ENCODE data around the gene FAM181A.

Gene FAM181A

DNA sequence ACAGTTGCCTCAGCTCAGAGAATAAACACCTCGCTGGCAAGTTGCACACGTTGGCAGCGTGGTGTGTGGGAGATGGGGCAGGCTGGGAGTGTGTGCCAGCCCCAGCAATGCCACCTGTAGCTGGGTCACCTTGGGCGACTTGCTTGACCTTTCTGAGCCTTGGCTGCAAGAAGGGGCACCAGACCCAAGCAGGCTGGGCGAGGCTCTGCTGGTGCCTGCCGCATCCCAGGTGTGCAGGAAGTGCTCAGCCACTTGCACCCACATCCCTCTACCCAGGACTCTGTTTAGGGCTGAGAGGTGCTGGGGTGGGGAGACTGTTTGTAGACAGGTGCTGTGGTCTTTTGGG lies 629 bp downstream of the FAM181A start:
- Histone ChIP-seq H3K4me3 (no peak overlapping the region), H3K27ac (no peak overlapping the region)

GRCh38 chr14:93928184-93929047 lies 1.3 kb downstream of the FAM181A start:
- no peak overlapping the region for H3K4me3 ChIP-seq
- no peak overlapping the region for H3K27ac ChIP-seq

GRCh38 chr14:93929048-93929535 lies 1.9 kb downstream of the FAM181A start:
- no peak overlapping the region for H3K27ac ChIP-seq
- H3K4me3 ChIP-seq: no peak overlapping the region

GRCh38 chr14:93929657-93930056 lies 2.5 kb downstream of the FAM181A start:
- H3K4me3 ChIP-seq: no peak overlapping the region
- no peak overlapping the region for H3K27ac ChIP-seq

GRCh38 chr14:93930296-93930988 lies 3.3 kb downstream of the FAM181A start:
- H3K27ac ChIP-seq: no peak overlapping the region
- no peak overlapping the region for H3K4me3 ChIP-seq

GRCh38 chr14:93930989-93931307 lies 3.8 kb downstream of the FAM181A start:
- Histone ChIP-seq H3K4me3 (no peak overlapping the region), H3K27ac (no peak overlapping the region)

- Histone ChIP-seq H3K27ac (no peak overlapping the region), H3K4me3 (no peak overlapping the region)
Observed at GRCh38 chr14:93932642-93933041, 5.5 kb downstream of the FAM181A start.

DNA sequence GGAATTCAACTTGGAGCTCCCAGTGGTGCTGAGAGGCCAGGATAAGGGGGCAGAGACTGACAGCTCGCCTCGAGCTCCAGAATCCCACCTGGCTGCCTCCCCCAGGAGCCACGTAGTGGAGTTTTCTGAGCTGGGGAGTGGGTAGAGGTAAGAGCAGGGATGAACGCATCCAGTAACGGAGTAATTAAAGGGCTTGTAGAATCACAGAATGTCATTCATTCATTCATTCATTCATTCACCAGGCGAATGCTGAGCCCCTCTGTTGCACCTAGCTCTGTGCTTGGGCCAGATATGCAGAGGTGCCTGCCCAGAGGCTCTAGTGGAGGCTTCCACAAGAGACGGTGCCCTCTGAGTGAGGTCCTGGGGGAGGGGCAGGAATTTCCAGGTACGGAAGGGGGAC lies 8.1 kb downstream of the FAM181A start:
- H3K27ac ChIP-seq: no peak overlapping the region
- H3K4me3 ChIP-seq: no peak overlapping the region

DNA sequence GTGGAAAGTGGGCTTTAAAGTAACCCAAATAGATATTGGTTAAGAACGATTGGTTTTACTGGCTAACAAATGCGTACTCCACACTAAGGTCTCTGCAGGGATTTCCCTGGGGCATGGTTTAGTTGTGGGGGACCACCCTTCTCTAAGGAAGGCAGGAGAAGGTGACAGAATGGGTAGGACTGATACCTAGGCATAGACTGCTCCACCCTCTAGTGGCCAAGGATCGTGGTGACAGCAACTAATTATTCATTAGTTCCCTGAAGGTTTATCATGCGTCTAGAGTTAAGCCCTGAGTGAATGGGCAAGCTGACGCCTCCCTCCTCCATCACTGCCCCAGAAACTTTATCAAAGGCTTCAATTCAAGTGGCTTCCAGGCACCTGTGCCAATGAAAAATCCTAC lies 9.1 kb downstream of the FAM181A start:
- Histone ChIP-seq H3K27ac (peak overlapping the region in 1 of 21 experiments; percentile 55), H3K4me3 (no peak overlapping the region)

- Histone ChIP-seq H3K4me3 (no peak overlapping the region), H3K27ac (peak overlapping the region in 2 of 21 experiments; percentile 29 to 55)
Observed at GRCh38 chr14:93936926-93937325, 9.8 kb downstream of the FAM181A start.

- H3K27ac ChIP-seq: peak overlapping the region in 1 of 21 experiments; percentile 55
- no peak overlapping the region for H3K4me3 ChIP-seq
Observed at GRCh38 chr14:93937519-93937918, 10.4 kb downstream of the FAM181A start.

- Histone ChIP-seq H3K4me3 (peak overlapping the region; percentile 22 to 36 (median 31)), H3K27ac (peak overlapping the region in 1 of 21 experiments; percentile 51)
Observed at GRCh38 chr14:93938751-93939303, 11.7 kb downstream of the FAM181A start.

DNA sequence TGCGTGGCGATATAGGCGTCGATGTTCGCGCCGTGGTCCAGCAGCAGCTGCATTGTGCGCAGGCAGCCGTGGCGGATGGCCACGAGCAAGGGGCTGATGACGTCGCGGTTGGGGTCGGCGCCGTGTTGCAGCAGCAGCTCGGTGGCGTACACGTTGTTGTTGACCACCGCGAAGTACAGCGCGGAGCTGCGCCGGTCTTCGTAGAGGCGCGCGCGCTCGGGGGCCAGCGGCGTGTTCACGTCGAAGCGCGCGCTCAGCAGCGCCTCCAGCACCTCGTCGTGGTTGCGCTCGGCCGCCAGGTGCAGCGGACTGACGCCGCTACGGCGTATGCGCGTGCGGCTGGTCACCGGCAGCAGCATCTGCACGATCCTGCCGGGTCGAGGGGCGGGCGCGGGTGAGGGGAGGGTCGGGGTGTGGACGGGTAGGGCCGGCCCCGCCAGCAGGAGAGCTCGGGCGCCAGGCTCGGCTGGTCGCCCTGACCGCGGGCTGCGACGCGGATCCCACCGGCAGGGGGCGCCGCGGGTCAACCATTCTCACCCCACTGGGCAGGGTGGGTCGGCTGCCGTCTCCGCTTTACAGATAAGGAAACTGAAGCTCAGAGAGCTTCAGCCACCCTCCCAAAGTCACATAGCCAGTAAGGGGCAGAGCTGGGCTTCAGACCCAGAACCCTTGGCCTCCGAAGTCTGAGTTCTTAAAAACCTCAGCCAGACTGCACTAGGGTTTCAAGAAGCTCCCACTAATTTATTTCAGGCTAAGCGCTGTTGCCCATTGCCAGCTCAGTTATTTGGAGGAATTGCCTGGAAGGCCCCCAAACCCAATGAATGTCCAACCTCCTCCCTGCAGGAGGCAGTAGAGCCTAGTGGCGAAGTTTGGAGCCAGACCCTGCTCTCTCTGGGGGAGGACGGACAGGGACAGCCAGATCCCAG lies 12.4 kb downstream of the FAM181A start:
- Histone ChIP-seq H3K27ac (peak overlapping the region in 1 of 21 experiments; percentile 11), H3K4me3 (peak overlapping the region; percentile 22 to 36 (median 31))

- Histone ChIP-seq H3K27ac (no peak overlapping the region), H3K4me3 (no peak overlapping the region)
Observed at GRCh38 chr14:93940437-93940836, 13.3 kb downstream of the FAM181A start.

DNA sequence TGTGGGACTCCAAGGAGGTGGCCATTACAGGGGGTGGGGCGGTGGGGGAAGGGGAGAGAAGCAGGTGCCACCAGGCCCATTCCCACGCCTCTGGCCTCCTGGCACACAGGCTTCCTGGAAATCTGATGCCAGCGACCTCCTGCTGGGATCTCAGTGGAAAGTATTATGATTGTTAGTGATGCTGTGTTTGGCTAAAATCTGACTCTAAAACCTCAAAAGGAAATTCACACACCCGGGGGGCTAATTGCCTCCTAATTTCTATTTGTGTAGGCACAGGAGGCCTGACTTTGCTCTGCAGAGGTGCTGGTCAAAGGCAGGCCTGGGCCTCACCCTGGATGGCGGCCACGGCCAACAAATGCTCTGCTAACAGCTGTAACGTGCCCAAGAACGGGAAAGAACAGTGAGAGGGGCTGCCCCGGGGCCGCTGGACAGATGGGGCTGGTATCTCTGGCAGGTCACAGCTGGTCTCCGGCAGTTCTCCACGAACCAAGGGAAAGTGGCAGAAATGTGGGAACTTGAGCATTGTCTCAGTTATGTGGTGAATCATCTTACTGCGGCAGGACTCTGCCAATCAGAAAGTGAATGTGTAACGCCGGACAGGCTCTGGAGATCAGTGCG lies 14.3 kb downstream of the FAM181A start:
- H3K4me3 ChIP-seq: no peak overlapping the region
- H3K27ac ChIP-seq: no peak overlapping the region

DNA sequence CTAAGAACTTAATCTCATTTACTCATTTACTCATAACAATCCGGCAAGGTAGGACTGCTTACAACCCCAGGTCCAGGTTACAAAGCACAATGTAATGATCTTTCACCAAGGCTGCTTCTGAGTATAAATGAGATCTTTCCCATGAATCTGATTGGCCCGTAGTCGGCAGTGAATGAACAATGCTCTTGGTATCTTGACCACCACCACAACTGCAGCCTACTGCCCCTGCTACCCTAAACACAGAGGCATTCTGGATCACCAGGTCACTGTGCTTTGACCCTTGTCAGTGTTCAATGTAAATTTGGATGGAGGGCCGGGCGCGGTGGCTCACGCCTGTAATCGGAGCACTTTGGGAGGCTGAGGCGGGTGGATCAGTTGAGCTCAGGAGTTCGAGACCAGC lies 15.9 kb downstream of the FAM181A start:
- no peak overlapping the region for H3K27ac ChIP-seq

GRCh38 chr14:93943930-93944329 lies 16.8 kb downstream of the FAM181A start:
- Histone ChIP-seq H3K27ac (no peak overlapping the region), H3K4me3 (no peak overlapping the region)

More for the DNA sequence above, 15.9 kb downstream of the FAM181A start:
- no peak overlapping the region for H3K4me3 ChIP-seq

DNA sequence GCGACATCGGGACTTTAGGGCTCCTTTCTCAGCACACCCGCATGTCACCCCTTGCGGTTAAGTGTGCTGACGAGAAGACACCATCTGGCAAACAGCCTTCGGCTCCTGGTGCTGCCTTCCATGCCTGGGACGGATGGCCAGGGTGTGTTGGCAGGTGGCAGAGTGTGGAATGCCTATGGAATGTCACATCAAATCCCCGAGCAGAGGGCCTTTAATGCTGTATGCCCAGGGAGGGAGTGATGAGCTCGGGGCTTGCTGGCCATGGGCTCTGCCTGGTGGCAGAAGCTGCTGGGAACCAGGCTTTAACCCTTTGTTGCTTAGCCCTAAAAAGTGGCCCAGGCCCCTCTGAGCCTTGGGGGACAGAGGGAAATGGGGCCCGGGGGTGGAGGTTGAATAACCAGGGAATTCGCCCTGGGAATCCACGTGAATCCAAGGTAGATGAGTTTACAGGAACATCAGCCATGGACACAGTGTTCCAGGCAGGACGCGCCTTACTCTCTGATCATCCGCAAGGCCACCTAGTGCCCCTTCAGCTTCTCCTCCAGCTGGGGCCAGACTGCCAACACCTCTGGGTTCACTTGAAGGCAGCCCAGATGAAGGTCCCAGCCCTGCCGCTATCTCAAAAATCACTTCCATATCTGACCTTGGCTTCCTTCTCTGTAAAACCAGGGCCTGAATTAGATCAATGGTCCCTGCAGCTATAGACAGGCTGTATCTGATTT lies 17.4 kb downstream of the FAM181A start:
- Histone ChIP-seq H3K4me3 (no peak overlapping the region), H3K27ac (no peak overlapping the region)

- H3K27ac ChIP-seq: no peak overlapping the region
- H3K4me3 ChIP-seq: no peak overlapping the region
Observed at GRCh38 chr14:93945070-93945399, 17.9 kb downstream of the FAM181A start.

Measured in skin epidermis (tissue), 12 donors.